Right kidney (tissue), 1 donor: ENCODE measurements around the gene BCAM.
"Not testable (repeated sequence)": the region's sequence is repeated elsewhere in the genome, so short reads cannot be mapped to it uniquely, and the experiment has no call there.

Source experiments
- DNase-seq: peaks from one replicate; pipeline ENCODE4 v3.0.0-alpha.2; 2016

BCAM gene

DNA sequence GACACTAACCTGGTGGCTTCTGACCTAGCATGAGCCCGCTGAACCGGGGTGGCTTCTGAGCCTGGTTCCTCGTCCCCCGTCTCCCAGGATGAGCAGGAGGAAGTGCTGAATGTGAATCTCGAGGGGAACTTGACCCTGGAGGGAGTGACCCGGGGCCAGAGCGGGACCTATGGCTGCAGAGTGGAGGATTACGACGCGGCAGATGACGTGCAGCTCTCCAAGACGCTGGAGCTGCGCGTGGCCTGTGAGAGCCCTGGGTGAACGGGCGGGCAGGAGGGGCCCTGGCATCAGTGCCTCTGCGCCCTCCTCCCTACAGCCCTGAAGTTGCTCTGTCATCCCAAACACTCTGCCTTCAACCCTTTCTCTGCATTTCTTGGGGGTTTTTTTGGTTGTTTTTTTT, 5.6 kb downstream of the BCAM start:
- DNase-seq, result no peak

DNA sequence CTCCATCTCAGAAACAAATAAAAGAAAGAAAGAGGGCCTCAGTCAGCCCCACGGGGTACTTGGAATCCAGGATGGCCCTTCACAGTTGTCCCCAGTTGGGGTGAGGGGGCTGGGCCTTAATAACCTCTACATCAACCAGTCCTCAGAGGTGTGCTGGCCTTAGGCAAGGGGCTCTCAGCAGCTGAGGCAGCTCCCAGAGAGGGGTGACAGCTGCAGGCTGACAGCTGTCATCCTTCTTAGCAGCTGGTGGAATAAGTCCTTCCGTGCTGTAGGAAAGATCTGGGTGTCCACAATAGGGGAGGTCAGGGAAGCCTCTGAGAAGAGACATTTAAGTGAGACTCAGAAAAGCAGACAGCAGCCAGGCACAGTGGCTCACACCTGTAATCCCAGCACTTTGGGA, 7.4 kb downstream of the BCAM start:
- no peak for DNase-seq

DNA sequence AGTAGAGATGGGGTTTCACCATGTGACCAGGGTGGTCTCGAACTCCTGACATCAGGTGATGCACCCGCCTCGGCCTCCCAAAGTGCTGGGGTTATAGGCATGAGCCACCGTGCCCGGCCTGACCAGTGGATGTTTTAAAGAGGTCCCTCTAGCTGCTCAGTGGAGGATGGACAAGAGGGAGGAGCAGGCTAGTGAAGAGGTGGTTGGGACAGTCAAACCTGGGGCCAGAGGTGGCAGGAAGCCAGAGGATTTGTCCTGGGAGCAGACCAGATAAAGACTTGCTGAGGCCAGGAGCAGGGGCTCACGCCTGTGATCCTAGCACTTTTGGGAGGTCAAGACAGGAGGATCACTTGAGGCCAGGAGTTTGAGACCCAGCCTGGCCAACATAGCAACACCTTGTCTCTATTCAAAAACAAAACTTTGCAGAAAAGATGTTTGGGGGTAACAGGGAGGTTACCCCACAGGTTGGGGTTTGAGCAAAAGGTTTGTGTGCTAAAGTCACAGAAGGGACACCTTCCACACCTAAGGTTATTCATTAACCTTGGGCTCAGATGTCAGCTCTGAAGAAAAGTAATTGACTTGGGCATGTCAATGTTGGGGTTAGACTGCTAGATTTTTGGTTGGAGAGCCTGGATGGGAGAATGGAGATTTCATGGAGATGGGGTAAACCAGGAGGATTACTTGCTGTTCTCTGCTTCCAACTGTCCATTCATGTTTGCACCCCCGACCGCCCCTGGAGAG, 9.0 kb downstream of the BCAM start:
- DNase-seq, result no peak

DNA sequence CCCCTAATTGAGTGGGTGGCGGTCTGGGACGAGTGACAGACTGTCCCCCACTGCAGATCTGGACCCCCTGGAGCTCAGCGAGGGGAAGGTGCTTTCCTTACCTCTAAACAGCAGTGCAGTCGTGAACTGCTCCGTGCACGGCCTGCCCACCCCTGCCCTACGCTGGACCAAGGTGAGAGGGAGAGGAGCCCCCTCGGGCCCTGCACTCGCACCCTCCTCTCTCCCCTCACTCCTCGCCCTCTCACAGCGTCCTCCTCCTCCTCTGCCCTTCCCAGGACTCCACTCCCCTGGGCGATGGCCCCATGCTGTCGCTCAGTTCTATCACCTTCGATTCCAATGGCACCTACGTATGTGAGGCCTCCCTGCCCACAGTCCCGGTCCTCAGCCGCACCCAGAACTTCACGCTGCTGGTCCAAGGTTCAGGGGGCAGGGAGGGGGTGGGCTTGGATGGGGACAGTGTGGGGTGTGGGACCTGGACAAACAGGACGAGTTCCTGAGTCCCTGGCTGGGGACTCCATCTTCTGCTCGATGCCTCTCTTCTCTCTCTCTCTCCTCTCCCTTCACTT, 9.6 kb downstream of the BCAM start:
- DNase-seq, result no peak

DNA sequence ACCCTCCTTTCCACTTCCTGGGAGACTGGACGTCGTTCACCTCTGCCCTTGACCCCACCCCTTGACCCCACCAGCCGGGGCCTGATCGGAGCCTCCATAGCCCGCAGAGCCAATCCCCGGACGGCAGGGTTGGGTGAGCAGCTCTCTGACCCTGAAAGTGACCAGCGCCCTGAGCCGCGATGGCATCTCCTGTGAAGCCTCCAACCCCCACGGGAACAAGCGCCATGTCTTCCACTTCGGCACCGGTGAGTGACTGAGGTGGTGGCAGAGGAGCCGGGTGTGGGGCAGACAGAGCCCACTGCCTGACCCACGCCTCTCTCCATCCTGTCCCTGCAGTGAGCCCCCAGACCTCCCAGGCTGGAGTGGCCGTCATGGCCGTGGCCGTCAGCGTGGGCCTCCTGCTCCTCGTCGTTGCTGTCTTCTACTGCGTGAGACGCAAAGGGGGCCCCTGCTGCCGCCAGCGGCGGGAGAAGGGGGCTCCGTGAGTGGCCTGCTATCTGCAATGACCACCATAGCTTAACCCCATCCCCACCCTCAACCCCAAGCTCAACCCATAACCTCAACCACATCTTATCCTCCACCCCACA, 10.4 kb downstream of the BCAM start:
- DNase-seq, result no peak

DNA sequence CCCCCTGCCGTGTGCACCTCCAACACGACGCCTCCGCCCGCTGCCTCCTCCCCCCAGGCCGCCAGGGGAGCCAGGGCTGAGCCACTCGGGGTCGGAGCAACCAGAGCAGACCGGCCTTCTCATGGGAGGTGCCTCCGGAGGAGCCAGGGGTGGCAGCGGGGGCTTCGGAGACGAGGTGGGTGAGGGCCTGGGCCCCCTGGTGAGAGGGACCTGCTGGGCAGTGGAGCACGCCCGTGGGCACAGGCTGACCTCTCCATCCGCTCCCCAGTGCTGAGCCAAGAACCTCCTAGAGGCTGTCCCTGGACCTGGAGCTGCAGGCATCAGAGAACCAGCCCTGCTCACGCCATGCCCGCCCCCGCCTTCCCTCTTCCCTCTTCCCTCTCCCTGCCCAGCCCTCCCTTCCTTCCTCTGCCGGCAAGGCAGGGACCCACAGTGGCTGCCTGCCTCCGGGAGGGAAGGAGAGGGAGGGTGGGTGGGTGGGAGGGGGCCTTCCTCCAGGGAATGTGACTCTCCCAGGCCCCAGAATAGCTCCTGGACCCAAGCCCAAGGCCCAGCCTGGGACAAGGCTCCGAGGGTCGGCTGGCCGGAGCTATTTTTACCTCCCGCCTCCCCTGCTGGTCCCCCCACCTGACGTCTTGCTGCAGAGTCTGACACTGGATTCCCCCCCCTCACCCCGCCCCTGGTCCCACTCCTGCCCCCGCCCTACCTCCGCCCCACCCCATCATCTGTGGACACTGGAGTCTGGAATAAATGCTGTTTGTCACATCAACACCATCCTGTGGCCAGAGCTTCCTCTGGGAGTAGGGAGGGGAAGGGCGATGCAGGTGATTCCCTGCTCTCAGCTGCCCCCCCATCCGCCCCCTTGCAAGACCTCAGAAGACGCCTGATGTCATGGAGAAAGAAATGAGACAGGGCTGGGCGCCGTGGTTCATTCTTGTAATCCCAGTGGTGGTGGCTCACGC, 12.0 kb downstream of the BCAM start:
- DNase-seq, result peak; percentile 40

DNA sequence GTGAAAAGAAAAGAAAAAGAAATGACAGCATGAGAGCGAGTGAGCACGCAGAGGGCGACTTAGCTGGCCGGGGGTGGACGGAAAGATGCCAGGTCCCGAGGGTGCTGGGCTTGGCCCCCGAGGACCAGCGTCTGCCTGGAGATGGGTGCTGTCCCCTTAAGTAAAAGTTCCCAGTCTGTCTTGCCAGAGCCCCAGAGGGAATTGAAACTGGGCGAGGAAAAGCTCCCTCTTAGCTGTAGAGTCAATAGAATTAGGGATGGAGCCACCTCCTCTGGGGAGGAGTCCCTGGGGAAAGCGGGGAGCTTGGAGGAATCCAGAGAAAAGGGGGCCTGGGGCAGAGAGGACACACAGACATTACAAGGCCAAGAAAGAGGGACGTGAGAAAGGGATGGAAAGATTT, 13.3 kb downstream of the BCAM start:
- DNase-seq, result no peak

DNA sequence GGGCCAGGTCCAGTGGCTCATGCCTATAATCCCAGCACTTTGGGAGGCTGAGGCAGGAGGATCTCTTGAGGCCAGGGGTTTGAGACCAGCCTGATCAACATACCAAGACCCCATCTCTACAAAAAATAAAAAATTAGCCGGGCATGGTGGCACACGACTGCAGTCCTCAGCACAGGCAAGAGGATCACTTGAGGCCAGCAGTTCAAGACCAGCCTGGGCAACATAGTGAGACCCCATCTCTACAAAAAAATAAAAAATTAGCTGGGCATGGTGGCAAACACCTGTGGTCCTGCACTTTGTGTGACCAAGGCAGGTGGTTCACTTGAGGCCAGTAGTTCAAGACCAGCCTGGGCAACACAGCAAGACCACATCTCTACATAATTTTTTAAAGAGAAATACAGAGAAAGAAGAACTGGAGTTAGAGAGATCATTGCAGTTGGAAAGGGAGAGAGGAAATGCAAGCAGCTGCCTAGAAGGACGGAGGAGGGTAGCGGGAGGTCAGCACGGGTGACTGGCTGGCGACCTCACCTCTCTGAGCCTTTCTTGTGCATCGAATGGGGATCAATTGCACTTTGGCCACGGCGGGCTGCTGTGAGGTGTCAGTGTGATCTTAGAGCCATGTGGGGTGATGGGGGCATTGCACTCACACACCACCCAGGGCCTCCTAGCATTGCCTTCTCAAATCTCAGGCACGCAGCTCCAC, 13.9 kb downstream of the BCAM start:
- DNase-seq, result no peak

DNA sequence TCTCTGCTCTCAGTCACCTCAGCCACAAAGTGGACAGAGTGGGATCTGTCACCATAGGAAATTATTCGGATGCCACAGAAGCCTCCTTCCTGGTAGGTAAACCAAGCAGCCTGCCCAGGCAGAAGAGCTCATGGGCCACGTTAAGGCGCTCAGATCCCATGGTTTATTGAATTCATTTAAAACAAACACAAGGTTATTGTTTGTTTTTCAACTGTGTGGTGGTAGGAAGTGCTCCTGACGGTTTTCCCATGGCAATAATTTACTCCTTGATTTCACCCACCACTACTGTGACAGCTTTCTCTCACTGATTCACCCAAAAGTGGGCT, 14.4 kb downstream of the BCAM start:
- no peak for DNase-seq

DNA sequence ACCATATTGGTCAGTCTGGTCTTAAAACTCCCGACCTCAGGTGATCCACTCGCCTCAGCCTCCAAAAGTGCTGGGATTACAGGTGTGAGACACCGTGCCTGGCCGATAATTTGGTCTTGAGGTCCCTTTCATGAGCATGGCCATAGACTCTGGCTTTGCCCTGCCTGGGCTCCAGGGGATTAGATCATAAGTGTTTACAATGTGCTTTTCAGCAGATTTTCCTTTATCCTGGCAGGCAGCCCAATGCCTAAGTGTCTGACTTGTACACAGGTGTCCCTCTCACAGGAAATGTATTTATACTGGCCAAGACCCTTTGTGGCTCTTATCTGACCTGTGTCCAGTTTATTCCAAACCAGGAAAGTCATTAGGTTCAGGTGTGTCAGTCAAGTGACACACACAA, 15.9 kb downstream of the BCAM start:
- DNase-seq, result no peak

DNA sequence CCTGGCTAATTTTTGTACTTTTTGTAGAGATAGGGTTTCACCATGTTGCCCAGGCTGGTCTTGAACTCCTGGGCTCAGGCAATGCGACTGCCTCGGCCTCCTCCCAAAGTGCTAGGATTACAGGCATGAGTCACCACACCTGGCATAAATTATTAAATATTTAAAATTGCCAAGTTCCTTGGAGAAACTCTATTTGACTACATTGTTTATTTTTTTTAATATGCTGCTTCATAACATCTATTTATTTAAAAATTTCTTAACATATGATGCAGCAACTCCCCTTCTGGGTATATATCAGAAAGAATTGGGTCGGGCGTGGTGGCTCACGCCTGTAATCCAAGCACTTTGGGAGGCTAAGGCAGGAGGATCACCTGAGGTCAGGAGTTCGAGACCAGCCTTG, 24.0 kb downstream of the BCAM start:
- not testable (repeated sequence) for DNase-seq

DNA sequence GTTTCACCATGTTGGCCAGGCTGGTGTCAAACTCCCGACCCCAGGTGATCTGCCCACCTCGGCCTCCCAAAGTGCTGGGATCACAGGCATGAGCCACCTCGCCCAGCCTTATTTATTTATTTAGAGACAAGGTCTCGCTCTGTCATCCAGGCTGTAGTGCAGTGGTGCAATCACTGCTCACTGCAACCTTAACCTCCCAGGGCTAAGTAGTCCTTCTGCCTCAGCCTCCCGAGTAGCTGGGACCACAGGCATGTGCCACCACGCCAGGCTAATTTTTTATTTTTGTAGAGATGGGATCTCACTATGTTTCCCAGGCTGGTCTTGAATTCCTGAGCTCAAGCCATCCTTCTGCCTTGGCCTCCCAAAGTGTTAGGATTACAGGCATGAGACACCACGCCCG, 25.5 kb downstream of the BCAM start:
- DNase-seq, result not testable (repeated sequence)

DNA sequence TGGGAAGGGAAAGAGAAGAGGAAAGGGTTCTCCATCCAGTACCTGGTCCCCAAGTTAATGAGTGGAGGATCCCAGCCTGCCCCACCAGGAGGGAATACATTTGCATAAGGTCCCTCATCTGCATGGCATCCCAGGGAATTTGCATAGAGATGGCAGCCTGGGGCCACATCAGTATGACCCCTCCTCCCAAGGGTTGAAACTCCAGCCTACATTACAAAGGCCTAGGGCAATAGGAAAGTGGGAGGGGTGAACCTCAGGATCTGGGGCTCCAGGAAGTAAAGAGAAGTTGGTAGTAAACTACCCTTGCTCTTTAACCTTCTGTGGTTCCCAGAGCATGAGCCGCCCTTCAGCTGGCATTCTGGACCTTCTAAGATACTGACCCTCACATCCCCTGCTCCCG, 30.4 kb downstream of the BCAM start:
- no peak for DNase-seq

DNA sequence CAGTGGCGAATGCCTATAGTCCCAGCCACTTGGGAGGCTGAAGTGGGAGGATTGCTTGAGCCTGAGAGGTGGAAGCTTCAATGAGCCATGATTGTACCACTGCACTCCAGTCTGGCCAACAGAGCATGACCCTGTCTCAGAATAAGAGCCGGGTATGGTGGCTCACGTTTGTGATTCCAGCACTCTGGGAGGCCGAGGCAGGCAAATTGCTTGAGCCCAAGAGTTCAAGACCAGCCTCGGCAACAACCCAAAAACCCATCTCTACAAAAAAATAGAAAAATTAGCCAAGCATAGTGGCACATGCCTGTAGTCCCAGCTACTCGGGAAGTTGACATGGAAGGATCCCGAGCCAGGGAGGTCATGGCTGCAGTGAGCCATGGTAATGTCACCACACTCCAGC, 31.9 kb downstream of the BCAM start:
- no peak for DNase-seq

DNA sequence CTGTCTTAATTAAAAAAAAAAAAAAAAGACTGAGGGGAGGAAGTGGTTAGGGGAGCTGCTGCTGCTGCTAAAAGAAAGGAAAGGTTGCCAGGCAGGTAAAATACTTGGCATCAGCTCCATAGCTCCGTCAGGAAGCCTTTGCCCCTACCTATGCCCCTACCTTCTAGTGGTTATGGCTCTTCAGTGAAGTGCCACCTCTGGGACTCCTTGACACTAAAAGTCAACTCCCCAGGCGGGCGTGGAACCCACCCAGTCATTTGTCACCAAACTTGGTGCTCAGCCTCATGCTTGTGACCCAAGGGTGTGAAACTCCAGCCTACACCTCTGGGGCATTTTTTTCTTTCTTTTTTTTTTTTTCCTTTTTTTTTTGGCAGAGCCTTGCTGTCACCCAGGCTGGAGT, 32.3 kb downstream of the BCAM start:
- no peak for DNase-seq

DNA sequence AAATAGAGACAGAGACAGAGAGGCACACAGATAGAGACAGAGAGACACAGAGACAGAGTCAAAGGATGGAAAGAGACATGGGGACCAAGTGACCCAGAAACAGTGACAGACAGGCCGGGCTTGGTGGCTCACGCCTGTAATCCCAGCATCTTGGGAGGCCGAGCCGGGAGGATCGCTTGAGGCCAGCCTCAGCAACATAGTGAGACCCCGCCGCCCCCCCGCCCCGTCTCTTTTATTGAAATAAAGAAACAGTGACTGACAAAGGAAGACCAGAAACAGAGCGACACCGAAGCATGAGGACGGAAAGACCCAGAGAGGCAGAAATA, 36.3 kb downstream of the BCAM start:
- DNase-seq, result no peak

DNA sequence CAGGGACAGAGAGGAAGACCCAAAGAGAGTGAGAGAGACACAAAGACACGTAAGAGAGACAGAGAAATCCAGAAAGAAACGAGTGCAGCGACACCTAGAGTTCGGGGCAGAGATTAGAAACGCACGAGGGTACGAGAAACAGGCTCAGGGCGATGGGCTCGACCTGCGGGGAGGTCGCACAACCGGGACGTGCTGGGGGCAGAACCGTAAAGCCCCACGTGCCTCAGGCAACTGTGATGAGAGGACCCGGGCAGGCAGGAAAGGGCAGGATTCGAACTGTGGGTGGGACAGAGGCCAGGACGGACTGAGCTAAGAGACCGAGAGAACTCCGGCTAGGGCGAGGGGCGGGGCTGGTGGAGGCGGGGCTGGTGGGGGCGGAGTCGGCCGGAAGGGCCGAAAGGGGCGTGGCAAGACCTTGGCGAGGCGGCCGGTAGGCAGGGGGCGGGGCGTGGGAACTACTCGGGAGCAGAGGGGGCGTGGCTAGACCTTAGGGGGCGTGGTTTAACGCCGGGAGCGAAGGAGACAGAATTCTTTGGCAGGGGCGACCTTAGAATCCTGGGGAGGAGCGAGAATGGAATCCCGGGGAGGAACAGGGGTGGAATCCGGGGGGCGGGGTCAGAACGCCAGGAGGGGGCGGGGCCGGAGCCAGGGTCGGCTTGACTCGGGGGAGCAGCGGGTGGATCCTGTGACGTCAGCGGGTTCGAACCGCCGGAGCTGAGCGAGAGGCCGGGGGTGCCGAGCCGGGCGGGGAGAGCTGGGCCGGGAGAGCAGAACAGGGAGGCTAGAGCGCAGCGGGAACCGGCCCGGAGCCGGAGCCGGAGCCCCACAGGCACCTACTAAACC, 36.9 kb downstream of the BCAM start, which contains the start of gene NECTIN2:
Gene NECTIN2 (plus strand): TSS at position 686 of the 843 bp plus-strand sequence. CDS start 229 bp downstream, outside the sequence.
- peak; percentile 96 for DNase-seq

DNA sequence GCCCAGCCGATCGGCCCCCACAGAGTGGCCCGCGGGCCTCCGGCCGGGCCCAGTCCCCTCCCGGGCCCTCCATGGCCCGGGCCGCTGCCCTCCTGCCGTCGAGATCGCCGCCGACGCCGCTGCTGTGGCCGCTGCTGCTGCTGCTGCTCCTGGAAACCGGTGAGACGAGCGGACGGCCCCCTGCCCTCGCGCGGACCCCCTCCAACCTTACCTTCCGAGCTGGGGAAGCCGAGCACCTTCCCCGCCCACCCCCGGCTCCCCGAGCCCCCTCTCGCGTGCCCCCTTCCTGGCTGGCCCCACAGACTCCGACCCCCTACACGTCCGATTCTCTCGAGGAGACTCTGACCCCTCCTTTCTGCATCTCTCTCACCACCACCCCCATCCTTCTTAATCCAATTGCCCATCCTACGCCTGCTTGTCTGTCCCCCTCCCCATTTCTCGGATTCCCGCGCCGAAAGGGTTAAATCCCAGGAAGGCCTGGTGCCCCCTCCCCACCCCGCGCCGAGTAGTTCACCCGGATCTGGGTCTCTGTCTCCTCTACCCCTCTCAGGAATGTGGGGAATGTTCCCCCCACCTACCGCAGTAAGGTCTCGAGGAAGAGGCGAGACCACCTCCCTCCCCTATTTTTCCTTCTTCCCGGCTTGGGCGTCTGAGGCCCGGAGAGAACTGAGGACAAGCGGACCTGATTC, 37.7 kb downstream of the BCAM start:
- peak; percentile 75 for DNase-seq

DNA sequence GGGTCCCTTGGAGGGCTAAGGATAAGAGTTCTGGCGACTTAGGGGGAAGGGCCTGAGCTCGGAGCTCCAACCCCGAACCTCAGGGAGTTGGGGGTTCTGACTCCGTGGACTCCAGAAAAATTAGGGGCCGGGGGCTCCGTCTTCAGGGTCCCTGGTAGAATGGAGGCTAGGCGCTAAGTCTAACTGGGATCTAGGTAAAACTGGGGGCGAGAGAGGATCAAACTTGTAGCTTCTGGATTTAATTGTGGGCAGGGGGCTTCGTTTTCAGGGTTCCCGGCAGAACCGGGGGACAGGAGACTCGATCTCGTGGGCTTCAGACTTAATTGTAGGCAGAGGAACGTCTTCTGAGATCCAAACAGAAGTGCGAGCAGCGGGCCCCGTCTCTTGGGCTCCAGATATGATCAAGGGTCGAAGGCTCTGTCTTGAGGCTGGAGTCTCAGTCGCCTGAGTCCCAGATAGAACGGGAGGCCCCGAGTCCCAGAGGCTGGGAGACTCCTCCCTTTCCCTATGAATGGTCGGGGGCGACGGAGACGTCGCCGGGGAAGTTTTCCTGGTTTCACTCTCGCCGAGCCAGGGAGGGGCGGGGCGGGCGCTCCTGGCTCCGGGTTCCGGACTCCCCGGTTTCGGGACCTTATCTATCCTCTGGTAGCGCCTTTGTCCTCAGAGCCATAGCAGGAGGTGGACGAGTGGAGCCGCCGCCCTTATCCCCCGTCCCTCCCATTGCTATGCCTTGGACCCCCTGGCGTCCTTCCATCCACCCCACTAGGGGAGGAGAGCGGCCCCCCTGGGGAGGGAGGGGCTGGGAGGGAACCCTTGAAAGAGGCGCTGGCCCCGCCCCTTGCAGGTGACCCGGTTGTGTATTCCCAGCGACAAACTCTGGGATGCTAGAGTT, 38.5 kb downstream of the BCAM start:
- DNase-seq, result no peak
